ENCODE measurements around the gene OR6S1.

DNA sequence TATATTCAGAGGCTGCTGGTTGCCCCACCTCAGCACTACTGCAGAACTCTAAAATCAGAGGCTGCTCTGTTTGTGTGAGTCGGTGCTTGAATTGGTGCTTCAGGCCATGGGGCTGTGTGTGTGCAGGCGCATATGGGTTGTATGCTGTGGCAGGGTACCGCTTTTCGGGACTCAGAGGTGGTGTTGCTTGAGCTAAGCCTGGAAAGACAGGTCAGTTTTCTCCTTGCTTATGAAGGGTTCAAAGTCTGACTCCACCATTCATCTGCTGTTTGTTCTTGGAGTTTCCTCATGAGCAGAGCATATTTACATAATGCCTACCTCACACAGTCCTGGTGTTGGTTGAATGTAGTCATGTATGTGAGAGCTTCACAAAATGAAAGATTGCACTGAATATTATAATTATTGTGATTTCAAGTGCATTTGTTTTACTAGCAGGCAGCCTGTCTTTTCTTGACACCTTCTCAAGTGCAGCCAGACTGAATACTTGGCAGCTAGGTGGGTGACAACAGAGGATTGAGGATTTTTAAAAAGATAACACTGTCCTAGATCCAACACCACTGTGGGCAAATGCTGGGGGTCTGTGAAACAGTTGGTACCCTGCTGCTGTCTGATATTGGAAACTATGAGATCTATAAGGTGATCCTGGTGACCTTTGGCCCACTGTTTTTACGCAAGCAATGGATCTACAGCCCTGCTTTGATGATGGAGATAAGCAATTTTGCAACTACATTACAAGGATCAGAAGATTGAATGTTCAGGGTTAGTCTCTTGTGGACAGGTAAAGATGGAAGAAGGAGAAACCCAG, 46.1 kb upstream of the OR6S1 start:
- TF ChIP-seq, protein P1, sequence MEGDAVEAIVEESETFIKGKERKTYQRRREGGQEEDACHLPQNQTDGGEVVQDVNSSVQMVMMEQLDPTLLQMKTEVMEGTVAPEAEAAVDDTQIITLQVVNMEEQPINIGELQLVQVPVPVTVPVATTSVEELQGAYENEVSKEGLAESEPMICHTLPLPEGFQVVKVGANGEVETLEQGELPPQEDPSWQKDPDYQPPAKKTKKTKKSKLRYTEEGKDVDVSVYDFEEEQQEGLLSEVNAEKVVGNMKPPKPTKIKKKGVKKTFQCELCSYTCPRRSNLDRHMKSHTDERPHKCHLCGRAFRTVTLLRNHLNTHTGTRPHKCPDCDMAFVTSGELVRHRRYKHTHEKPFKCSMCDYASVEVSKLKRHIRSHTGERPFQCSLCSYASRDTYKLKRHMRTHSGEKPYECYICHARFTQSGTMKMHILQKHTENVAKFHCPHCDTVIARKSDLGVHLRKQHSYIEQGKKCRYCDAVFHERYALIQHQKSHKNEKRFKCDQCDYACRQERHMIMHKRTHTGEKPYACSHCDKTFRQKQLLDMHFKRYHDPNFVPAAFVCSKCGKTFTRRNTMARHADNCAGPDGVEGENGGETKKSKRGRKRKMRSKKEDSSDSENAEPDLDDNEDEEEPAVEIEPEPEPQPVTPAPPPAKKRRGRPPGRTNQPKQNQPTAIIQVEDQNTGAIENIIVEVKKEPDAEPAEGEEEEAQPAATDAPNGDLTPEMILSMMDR (conservative IDR thresholded peaks at IDR 0.05; ENCODE audit: low read length) = no peak
- no peak for TF ChIP-seq EZH2phosphoT487 (IDR thresholded peaks at IDR 0.05; ENCODE audit: borderline replicate concordance, low read depth, low read length)
